GM19328 (cell line): ENCODE measurements around the gene PPP2R5C.
A peak's percentile ranks its signal among the peaks of the same experiment; 100 is the strongest.

Experiments
- ATAC-seq: cut with Tn5 transposase; IDR thresholded peaks from one replicate; pipeline ENCODE4 v1.9.1; 2021; ENCODE audit warnings: mild to moderate bottlenecking, moderate library complexity; ENCODE audit not compliant: unreplicated experiment

PPP2R5C gene

DNA sequence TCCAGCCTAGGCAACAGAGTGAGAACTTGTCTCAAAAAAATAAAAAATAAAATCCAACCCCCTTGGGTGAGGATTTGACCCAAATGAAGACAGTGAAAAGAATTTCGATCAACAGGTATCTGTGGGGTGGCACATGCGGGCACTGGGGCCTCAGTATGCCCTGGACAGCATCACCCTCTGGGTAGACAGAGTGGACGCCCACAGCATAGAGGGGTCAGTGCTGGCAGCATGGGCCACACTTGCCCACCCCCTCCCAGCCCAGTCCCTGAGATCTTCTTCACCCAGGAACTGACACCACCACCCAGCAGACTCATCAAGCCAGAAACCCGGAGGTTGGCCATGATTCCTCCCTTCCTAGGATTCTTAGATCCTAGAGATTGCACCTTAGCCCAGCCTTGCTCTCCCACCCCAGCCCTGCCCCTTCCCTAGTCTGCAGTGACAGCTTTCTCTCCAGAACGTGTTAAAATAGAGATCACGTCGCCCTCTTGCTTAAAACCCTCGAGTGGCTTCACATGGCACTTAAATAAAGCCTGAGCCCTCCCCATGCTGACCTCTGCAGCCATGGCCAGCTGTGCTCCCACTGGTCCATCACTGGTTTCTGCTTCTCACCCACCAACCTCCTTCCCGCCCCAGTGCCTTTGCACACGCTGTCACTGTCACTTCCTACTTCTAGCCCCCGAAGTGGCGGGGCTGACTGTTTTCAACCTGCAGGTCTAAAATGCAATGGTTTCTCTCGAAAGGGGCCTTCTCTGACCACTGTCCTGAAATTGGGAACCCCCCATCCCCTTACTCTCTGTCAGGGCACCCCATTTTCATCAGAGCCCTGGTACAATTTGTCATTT is 176.6 kb downstream of the PPP2R5C start:
- ATAC-seq = no peak

DNA sequence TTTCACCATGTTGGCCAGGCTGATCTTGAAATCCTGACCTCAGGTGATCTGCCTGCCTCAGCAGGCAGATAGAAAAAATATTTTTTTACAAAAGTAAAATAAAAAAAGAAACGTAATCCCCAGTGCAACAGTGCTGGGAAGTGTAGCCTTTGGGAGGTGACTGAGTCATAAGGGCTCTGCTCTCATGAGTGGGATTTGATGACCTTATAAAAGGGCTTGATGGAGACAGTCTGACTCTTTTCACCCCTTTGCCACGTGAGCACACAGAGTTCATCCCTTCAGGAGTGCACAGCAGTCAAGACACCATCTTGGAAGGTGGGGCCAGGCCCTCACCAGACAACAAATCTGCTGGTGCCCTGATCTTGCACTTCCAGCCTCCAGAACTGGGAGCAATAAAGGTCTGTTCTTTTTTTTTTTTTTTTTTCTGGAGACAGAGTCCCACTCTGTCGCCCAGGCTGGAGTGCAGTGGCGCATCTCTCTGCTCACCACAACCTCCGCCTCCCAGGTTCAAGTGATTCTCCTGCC is 178.2 kb downstream of the PPP2R5C start:
- ATAC-seq = no peak

DNA sequence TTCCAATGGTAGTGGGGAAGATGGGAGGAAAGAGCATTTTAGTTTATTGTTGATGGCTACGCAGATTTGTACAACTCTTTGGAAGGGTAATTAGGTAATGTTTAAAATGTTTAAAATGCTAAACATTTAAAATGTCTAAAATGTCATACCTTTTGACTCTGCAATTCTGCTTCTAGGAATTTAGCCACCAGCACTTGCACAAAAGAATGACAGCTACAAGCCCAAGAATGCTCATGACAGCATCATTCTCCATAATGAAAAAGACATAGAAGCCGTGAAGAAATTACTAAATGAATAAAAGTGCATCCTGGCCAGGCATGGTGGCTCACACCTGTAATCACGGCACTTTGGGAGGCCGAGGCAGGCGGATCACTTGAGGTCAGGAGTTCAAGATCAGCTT is 182.9 kb downstream of the PPP2R5C start:
- no peak for ATAC-seq

DNA sequence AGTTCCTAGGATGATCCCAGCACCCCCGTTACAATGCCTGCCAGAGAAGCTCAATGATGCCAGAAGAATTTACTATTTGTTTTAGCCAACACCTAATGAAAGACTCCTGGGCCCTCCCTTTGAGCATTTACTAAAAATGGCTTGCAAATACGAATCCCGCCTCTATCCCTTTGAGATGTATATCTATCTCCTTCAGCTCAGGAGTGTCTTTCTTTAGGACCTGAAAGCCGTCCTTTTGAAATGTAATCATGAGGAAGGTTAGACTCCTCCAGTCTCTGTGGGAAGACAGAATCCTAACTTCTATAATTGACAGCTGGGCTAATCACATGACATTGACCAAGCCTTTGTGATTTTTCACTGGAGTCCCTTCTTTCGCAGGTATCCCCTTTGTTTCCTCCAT is 183.7 kb downstream of the PPP2R5C start:
- no peak for ATAC-seq

DNA sequence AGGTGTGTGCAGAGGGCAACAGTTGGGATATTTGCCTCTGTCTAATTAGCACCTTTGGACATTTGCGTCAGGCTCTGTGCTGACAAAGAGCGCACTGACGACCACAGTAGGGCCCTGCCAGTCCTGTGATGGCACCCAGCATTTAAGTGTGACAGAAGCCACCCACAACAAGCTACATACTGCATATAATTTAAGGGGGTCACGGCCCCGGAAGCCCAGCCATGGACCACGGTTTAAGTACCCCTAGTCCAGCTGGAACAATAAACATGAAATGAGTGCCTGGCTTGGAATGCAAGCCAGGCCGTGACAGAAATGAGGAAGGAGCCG is 186.0 kb downstream of the PPP2R5C start:
- peak; percentile 2 for ATAC-seq

DNA sequence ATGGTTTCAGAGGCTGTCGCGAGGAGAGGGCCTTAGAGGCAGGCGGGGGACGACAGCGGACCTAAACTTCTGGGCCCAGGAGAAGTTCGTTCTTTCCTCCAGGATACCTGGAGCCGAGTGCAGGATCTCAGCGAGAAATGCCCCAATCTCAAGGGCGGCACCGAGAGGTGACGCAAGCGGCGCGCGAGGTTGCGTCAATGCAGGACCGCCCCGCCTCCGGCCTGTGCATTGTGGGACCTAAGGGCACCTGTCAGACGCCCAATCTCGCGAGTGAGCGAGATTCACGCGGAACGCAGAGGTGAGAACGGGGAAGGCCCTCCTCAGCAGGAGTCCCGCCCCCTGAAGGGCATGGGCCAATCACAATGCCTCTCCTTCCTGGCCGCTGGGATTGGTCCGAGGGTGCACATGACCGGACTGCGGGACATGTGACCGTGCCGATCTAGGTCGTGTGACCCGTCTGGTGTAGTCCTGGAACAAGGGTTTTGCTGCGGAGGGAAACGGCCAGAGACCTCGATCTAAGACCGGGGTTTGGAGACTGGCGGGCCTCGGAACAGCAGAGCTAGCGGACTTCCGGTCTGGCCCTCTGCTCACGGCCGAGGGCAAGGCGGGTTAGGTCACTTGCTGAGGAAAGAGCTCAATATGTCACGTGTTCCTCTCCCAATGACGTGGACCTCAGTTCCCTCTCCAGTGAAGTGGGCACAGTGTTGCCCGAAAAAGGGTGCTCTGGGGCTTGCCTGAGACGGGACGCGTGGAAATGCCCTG is 186.6 kb downstream of the PPP2R5C start:
- ATAC-seq = peak; percentile 98

DNA sequence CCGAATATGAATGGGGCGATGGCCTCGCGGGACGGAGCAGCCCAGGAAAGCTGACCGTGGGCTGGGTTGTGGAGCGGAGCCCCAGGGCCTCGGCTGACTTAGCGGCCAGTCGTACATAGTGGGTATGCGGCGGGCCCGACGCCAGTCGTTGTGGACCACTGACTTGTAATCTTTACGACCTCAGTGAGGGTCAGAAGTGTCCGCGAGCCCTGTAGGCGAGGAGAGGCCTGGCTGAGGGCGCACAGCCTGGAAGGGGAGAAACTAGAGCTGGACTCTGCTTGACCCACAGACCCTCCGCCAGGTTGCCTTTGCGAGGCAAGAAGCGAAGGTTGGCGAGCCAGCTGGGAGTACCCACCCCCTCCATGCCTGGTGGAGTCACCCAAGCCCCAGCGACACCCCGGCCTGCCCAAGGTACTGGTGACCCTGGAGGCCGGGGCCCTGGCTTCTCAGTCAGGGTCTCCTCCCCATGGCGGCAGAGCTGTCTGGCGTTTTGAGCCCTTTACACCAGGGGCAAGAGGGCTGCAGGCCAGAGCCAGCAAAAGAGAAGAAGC is 187.2 kb downstream of the PPP2R5C start:
- ATAC-seq = no peak

DNA sequence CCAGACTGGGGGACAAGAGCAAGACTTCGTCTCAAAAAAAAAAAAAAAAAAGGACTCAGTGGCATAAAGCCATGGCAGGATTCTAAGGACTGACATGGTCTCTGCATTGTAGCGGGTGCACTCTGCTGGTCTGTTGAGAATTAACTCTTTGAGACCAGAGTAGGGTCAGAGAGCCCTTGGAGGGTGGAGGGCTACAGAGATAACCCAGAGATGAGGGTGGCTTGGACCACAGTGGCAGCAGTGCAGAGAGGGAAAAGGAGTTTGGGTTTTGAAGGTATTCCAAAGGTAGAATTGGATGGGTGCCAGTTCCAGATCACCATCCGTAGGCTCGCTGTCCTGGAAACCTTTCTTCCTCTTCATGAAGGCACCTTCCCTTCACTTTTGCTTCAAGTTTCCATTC is 188.6 kb downstream of the PPP2R5C start:
- ATAC-seq = no peak

DNA sequence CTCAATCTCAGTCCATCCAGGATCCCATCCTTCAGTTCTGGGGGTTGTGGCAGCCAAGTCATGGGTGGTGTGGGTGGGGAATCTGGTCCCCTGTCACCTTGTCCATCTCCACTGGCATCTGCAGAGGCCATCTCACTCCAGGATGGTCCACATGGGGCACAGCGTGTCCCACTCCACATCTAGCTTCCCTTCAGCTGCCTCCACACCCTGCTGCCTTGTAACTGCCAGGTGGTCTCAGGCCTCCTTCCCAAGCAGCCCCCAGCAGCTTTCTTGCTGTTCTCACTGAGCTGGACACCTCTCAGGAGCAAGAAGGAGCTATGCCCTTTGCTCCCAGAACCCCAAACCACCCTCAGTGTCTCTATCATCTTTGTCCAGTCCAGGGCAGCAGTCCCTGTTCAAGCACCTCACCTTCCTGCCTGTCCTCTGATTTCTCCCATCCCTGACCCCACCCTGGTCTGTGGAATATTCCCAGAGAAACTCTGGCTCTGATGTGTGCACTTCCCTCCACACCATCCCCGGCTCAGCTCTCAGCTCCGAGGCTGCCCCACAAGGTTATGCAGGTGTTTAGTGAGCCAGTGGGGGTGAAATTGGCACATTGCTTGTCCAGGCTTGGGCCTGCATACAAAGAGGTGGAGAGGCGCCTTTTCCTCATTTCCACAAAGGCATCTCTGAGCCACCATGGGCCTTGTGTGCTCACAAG is 189.2 kb downstream of the PPP2R5C start:
- no peak for ATAC-seq

DNA sequence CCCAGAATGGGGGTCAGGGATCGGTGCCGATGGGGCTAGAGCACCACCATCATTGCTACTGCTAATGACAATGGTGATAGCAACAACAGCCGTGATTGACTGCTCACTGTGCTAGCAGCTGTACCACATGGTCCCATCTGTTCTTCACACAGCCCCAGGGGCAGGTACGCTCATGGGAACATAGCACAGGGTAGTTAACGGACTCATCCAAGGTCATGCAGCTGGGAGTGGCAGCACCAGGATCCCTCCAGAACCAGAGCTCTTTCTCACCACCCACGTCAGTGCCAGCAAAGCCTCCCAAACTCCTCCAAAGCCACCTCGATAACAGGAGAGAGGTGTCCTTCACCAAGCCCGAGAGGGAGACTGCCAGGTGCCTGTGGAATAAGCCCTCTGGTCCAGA is 191.6 kb downstream of the PPP2R5C start:
- no peak for ATAC-seq

DNA sequence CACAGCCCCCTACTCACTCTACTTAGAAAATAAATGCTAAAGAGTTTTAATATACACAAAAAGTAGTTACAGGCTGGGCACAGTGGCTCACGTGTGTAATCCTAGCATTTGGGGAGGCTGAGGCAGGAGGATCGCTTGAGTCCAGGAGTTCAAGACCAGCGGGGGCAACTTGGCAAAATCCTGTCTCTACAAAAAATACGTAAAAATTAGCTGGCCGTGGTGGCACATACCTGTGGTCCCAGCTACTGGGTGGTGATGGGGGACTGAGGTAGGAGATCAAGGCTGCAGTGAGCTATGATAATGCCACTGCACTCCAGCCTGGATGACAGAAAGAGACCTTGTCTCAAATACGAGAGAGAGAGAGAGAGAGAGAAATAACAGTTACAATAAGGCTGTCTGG is 193.0 kb downstream of the PPP2R5C start:
- ATAC-seq = no peak

DNA sequence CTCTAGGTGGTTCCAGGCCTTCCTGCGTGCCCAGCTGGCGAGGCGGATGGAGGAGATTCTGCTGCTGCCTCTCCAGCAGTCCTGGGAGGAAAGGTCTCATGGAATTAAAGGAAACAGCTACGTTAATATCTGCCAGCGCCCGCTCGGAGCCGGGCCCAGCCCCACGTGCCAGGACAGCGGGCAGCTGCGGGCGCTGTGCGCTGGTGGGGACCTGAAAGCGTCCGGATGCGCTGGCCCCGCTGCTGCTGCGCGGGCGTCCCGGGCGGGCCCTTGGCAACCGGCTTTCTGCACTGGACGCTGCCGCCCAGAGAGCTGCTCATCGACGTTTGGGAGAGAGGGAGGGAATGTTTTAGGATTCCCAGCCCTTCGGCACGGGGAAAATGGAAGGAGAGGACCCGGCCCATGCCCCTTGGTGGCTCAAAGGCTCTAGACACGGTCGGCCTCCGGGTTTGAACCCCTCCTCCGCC is 194.2 kb downstream of the PPP2R5C start:
- no peak for ATAC-seq

DNA sequence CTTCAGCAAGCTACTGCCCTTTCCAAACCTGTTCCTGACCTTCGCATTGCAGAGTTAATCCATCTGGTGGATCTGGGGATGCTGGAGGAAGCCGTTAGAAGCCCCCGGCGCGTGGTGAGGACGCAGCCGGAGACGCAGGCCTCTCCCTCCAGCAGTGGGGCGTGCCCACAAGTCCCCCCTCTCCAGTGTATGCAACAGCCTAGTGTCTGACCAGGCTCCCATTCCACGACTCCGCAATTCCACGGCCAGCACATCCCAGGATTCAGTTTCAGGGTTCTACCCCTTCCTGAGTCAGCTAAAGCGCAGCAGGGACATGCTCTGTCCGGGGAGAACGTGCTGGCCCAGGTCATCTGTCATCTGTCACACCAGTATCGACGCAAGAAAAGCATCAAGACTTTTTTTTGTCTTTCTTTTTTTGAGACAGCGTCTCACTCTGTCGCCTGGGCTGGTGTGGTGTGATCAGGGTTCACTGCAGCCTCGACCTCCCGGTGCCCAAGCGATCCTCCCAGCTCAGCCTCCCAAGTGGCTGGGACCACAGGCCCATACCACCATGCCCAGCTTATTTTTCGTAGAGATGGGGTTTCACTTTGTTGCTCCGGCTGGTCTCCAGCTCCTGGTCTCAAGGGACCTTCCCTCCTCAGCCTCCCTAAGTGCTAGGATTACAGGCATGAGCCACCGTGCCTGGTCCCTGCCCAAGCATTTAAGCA is 194.8 kb downstream of the PPP2R5C start:
- no peak for ATAC-seq

DNA sequence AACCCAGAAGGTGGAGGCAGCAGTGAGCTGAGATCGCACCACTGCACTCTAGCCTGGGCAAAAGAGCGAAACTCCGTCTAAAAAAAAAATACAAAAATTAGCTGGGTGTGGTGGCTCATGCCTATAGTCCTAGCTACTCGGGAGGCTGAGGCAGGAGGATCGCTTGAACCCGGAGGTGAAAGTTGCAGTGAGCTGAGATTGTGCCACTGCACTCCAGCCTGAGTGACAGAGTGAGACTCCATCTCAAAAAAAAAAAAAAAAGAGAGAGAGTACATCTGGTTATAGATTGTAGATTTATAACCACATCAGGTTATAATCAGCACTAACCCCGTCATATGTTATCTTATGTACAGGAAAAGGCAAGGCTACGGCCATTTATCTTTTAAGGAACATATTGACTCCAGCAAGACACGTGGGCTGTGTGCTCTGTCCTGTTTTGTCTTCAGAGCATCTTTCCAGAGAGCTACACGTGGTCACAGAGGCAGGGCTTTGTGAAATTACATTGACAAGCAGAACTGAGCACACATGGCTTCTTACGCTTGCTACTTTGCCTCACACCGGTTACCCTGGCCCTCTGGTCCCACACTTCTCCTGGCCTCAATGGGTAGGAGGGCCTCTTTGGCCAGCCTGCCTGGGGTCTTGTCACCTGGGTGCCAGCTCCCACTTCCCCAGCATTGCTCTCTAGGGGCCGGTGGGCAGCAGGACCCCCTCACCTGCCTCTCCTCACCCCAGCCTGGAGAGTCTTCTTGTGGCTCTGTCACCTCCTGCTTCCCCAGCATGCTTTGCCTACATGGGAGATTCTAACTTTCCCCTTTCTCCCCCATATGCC is 196.1 kb downstream of the PPP2R5C start:
- no peak for ATAC-seq

DNA sequence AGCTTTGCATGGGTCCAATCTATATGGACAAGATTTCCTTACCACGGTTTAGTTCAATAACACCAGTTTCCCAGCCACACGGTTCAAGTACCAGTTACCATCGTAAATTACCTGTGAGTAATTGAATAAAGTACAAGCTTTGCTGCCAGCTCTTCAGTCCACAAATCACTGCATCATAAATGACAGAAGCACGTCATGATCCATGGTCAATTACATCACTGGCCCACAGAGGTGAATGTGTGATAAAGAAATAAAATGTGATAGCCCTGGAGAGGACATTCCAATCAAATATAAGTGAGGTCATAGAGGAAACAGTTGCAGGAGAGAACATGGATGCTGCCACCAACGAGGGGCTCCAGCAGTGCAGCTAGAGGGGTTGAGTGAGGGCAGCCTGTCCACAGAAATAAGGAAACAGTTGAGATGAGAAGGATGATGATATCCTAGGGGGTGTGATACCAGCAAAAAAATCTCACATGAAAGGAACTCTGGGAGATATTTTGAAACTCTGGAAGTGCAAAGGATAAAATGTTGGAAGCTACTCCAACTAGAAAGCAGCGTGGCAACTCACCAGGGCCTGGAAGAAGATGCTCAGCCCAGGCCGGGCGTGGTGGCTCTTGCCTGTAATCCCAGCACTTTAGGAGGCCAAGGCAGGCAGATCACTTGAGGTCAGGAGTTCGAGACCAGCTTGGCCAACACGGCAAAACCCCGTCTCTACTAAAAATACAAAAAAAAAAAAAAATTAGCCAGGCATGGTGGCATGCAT is 197.1 kb downstream of the PPP2R5C start:
- no peak for ATAC-seq

DNA sequence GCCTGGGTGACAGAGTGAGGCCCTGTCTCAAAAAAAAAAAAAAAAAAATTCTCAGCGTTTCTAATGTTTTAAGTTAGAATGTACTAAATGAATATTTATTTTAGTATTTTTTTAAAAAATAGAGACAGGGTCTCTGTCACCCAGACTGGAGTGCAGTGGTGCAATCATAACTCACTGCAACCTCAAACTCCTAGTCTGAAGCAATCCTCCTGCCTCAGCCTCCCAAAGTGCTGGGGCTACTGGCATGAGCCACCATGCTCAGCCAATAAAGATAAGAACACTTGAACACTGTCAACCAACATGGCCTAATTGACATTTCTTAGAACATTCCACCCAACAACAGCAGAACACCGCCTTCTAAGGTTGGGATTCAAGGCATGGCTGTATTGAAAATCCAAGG is 197.8 kb downstream of the PPP2R5C start:
- ATAC-seq = no peak

DNA sequence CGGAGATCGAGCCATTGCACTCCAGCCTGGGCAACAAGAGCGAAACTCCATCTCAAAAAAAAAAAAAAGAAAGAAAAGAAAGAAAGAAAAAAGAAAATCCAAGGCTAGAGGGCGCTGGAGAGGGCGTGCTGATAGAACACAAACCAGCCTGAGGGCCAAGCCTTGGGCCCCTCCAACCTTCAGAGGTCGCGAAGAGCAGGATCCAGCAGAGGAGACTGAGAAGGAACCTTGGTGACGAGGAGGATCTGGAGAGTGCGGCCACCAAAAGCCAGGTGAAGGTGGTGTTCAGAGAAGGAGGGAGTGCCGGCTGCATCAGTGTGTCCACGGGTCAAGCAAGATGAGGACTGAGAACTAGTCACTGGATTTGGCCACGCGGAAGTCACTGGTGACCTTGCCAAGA is 198.7 kb downstream of the PPP2R5C start:
- no peak for ATAC-seq

DNA sequence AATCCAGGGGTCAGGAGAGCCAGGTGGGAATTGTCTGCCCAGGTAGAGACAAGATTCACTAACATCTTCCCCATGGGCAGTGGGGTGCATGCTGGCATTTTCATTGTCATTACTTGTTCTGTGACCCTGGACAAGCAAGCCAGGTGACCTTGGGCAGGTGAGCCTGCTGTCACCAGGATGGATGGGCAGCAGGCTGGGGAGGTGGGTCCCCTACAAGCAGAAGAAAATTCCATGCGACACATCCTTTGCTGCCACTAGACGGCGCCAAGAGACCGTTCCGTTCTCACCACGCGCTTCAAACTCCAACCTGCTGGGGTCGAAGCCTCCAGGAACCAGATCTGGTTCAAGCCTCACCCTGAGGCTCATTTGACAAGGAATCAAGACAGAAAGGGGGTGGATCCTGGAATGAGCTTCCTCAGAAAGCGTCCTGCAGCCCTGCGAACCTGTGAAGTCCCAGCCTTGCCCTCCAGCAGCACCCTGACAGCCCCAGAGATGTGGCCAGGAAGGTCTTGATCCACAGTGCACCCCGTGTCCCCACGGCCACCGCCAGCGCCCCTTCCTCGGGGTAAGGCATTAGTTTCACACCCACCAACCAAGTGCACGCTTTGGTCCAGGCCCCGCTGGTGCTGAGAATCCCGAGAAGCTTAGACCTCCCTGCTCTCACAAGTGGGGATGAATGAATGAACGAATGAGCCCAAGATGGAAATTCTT is 199.7 kb downstream of the PPP2R5C start:
- ATAC-seq = no peak
